SK-N-SH (cell line): ENCODE data around the gene ALDH9A1.
"Not testable (repeated sequence)": the region's sequence is repeated elsewhere in the genome, so short reads cannot be mapped to it uniquely, and the experiment has no call there.

ENCODE experiments used
- CTCF ChIP-seq: fragments of 200-600 bp; sonication (generic); IDR thresholded peaks from 2 replicates; pipeline ENCODE4 v1.6.1; 2017; ENCODE audit warnings: antibody characterized with exemption, mild to moderate bottlenecking, moderate library complexity
- ELF1 ChIP-seq: IDR thresholded peaks from 2 replicates; pipeline ENCODE4 v1.4.0; 2012
- EZH2phosphoT487 ChIP-seq: fragments of 200-600 bp; sonication (generic); IDR thresholded peaks from 2 replicates; pipeline ENCODE4 v1.6.1; 2017; ENCODE audit warnings: low read depth, mixed run types, mild to moderate bottlenecking, antibody characterized with exemption, moderate library complexity, borderline replicate concordance
- FOXM1 ChIP-seq: IDR thresholded peaks from 2 replicates; pipeline ENCODE4 v1.4.0; 2012; ENCODE audit warnings: low read depth, mild to moderate bottlenecking
- GABPA ChIP-seq: IDR thresholded peaks from 2 replicates; pipeline ENCODE4 v1.4.0; 2012; ENCODE audit warnings: low read depth, mild to moderate bottlenecking
- MAX ChIP-seq: IDR thresholded peaks from 2 replicates; pipeline ENCODE4 v1.4.0; 2012; ENCODE audit warnings: low read depth
- MXI1 ChIP-seq: IDR thresholded peaks from 2 replicates; pipeline ENCODE4 v1.6.1; 2012; ENCODE audit warnings: mild to moderate bottlenecking, low read depth, low read length, improper control_type of control experiment
- POLR2AphosphoS5 ChIP-seq: IDR thresholded peaks from 2 replicates; pipeline ENCODE4 v1.6.1; 2012; ENCODE audit warnings: low read depth, low read length
- SIN3A ChIP-seq: IDR thresholded peaks from 2 replicates; pipeline ENCODE4 v1.6.1; 2012; ENCODE audit warnings: low read depth, mild to moderate bottlenecking, low read length, moderate library complexity, borderline replicate concordance
- USF1 ChIP-seq: IDR thresholded peaks from 2 replicates; pipeline ENCODE4 v1.4.0; 2012; ENCODE audit warnings: low read depth, borderline replicate concordance

GRCh38 chr1:165658766-165659580, 39.4 kb downstream of the ALDH9A1 start:
- TF ChIP-seq POLR2AphosphoS5, CTCF, SIN3A, ELF1, MXI1, MAX, FOXM1, EZH2phosphoT487, USF1, GABPA: not testable (repeated sequence)
